Colonic mucosa (tissue), 4 donors: Measurements from ENCODE around the gene URB1. TPM values are rescaled to one million over a fixed set of nuclear protein-coding genes. Genes with fewer than 3 reads are reported as not detected.

ENCODE experiments used
- DNase-seq: peaks from one replicate; pipeline ENCODE4 v3.0.0-alpha.2; 2020
- H3K27ac ChIP-seq: fragments of 200-600 bp; one replicate; pipeline ENCODE4 v1.8.0; 2021
- H3K27me3 ChIP-seq: fragments of 200-600 bp; one replicate; pipeline ENCODE4 v1.8.0; 2021
- H3K36me3 ChIP-seq: fragments of 200-600 bp; one replicate; pipeline ENCODE4 v1.8.0; 2021
- H3K4me1 ChIP-seq: fragments of 200-600 bp; one replicate; pipeline ENCODE4 v1.8.0; 2021; ENCODE audit warnings: mild to moderate bottlenecking
- H3K4me3 ChIP-seq: fragments of 200-600 bp; one replicate; pipeline ENCODE4 v1.8.0; 2021
- H3K9ac ChIP-seq, 2 donors: one replicate each; pipeline ENCODE4 v1.7.0; 2013; ENCODE audit warnings: control low read depth in 2 of 2, low read depth in 2 of 2, low read length in 2 of 2
- H3K9me3 ChIP-seq: fragments of 200-600 bp; one replicate; pipeline ENCODE4 v1.8.0; 2021
- intact Hi-C: fragments of 100-400 bp; cut with DNase I; formaldehyde crosslinking; loops from one replicate; pipeline ENCODE4 v1.14.1; 2022
- total RNA-seq, 2 donors: library from RNA; stranded (reverse); fragmentation: NEBNext Ultra II Directional in 1 of 2; extraction: Animal tissue kit (Norgen Biotek cat#: 25700) in 1 of 2; gene quantifications; one replicate each; pipeline ENCODE4 v1.2.1, GENCODE V29; 2021
- TF ChIP-seq, protein P1 (sequence below): fragments of 200-600 bp; IDR thresholded peaks from one replicate; pipeline ENCODE4 v1.8.0; 2022; ENCODE audit warnings: antibody characterized with exemption, mild to moderate bottlenecking
- donor health status: healthy.
- donor health status: DM: no; HTN: no; CAD: no.
- donor health status: DM: no; HTN: no; CAD: no.

Gene URB1
- total RNA-seq, 2 donors from 2014 or later, result 6.1 to 16.4 TPM

- Histone ChIP-seq H3K27ac (no peak overlapping the region), H3K4me3 (no peak overlapping the region), H3K4me1 (no peaks in the 10 kb centered on the region), H3K36me3 (peaks cover 7% of the 10 kb centered on the region), H3K9ac (no peak overlapping the region), H3K27me3 (no peaks in the 10 kb centered on the region), H3K9me3 (no peaks in the 10 kb centered on the region)
- no peak for DNase-seq
- TF ChIP-seq, protein P1, sequence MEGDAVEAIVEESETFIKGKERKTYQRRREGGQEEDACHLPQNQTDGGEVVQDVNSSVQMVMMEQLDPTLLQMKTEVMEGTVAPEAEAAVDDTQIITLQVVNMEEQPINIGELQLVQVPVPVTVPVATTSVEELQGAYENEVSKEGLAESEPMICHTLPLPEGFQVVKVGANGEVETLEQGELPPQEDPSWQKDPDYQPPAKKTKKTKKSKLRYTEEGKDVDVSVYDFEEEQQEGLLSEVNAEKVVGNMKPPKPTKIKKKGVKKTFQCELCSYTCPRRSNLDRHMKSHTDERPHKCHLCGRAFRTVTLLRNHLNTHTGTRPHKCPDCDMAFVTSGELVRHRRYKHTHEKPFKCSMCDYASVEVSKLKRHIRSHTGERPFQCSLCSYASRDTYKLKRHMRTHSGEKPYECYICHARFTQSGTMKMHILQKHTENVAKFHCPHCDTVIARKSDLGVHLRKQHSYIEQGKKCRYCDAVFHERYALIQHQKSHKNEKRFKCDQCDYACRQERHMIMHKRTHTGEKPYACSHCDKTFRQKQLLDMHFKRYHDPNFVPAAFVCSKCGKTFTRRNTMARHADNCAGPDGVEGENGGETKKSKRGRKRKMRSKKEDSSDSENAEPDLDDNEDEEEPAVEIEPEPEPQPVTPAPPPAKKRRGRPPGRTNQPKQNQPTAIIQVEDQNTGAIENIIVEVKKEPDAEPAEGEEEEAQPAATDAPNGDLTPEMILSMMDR, result no peak
- intact Hi-C loops, result no loop called here
Observed at GRCh38 chr21:32336711-32337110, 56.1 kb downstream of the URB1 start.

- TF ChIP-seq, protein P1, result no peak
- Histone ChIP-seq H3K9me3 (no peaks in the 10 kb centered on the region), H3K4me1 (no peaks in the 10 kb centered on the region), H3K27me3 (no peaks in the 10 kb centered on the region), H3K36me3 (peaks cover 7% of the 10 kb centered on the region), H3K4me3 (no peak overlapping the region), H3K9ac (no peak overlapping the region), H3K27ac (no peak overlapping the region)
- intact Hi-C loops, result no loop called here
- no peak for DNase-seq
Observed at GRCh38 chr21:32335601-32336575, 56.9 kb downstream of the URB1 start.

DNA sequence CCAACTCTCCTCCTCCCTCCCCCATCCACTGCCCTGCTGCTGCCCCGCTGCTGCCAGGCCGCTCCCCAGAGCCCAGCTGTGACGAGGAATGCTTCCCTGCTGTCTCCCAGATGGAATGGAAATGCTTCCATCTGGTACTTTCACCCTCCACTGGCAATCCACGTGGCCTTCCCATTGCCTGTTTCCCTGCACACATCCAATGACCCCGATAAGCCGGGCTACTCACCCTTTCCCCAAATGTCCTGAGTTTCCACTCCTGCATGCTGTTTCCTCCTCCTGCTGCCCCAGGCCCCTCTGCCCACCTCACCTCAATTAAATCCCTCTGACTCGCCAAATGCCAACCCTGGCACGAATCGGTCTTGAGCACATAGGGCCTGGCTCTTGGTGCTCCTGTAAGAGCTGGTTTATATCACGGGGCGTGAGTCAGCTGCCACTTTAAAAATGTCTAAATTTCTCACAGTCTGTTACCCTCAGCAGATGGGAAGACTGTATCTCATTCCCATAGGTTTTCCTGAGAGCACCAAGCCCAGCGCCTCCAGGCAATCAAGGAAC, 57.8 kb downstream of the URB1 start:
- intact Hi-C loops, result no loop called here
- Histone ChIP-seq H3K27ac (no peak overlapping the region), H3K9me3 (no peaks in the 10 kb centered on the region), H3K4me1 (no peaks in the 10 kb centered on the region), H3K27me3 (no peaks in the 10 kb centered on the region), H3K9ac (no peak overlapping the region), H3K36me3 (peaks cover 7% of the 10 kb centered on the region), H3K4me3 (no peak overlapping the region)
- TF ChIP-seq, protein P1, result no peak
- no peak for DNase-seq

GRCh38 chr21:32333953-32334673, 58.7 kb downstream of the URB1 start:
- no peaks in the 10 kb centered on the region for H3K9me3 ChIP-seq
- H3K36me3 ChIP-seq, result peaks cover 7% of the 10 kb centered on the region
- TF ChIP-seq, protein P1, result no peak
- H3K9ac ChIP-seq, result no peak overlapping the region
- no peaks in the 10 kb centered on the region for H3K4me1 ChIP-seq
- DNase-seq, result no peak
- intact Hi-C loops, result no loop called here
- H3K4me3 ChIP-seq, result no peak overlapping the region
- no peak overlapping the region for H3K27ac ChIP-seq
- no peaks in the 10 kb centered on the region for H3K27me3 ChIP-seq

GRCh38 chr21:32332463-32332951, 60.3 kb downstream of the URB1 start:
- Histone ChIP-seq H3K27me3 (no peaks in the 10 kb centered on the region), H3K27ac (no peak overlapping the region), H3K4me1 (no peaks in the 10 kb centered on the region), H3K9ac (no peak overlapping the region), H3K36me3 (peaks cover 7% of the 10 kb centered on the region), H3K9me3 (no peaks in the 10 kb centered on the region), H3K4me3 (no peak overlapping the region)
- DNase-seq, result no peak
- TF ChIP-seq, protein P1, result no peak
- intact Hi-C loops, result no loop called here
